H9 (cell line): ENCODE data around the gene MAGI3. TPM values are rescaled to one million over a fixed set of nuclear protein-coding genes. Genes with fewer than 3 reads are reported as not detected.

ENCODE experiments used
- DNase-seq: peaks from one replicate; pipeline ENCODE4 v3.0.0-alpha.2; 2017
- H2AFZ ChIP-seq: one replicate; pipeline ENCODE4 v1.6.1; 2013; ENCODE audit warnings: mild to moderate bottlenecking, low read length, control low read depth, moderate library complexity
- H2AK5ac ChIP-seq: 2 replicates; pipeline ENCODE4 v1.6.1; 2013; ENCODE audit warnings: low read length, control low read depth, mixed read lengths; ENCODE audit not compliant: insufficient read length
- H2BK120ac ChIP-seq: one replicate; pipeline ENCODE4 v1.6.1; 2013; ENCODE audit warnings: low read depth, mild to moderate bottlenecking, low read length, control low read depth, inconsistent platforms; ENCODE audit not compliant: poor library complexity, severe bottlenecking
- H2BK12ac ChIP-seq: 2 replicates; pipeline ENCODE4 v1.6.1; 2013; ENCODE audit warnings: low read length, control low read depth, mixed read lengths, low read depth; ENCODE audit not compliant: insufficient read length
- H2BK15ac ChIP-seq: 2 replicates; pipeline ENCODE4 v1.6.1; 2013; ENCODE audit warnings: low read depth, low read length, control low read depth
- H2BK20ac ChIP-seq: one replicate; pipeline ENCODE4 v1.6.1; 2013; ENCODE audit warnings: low read depth, mild to moderate bottlenecking, low read length, control low read depth, inconsistent platforms; ENCODE audit not compliant: poor library complexity, severe bottlenecking
- H2BK5ac ChIP-seq: 2 replicates; pipeline ENCODE4 v1.6.1; 2013; ENCODE audit warnings: low read length, control low read depth, mixed read lengths; ENCODE audit not compliant: insufficient read length
- H3K14ac ChIP-seq: 2 replicates; pipeline ENCODE4 v1.6.1; 2013; ENCODE audit warnings: low read length, control low read depth; ENCODE audit not compliant: insufficient read depth
- H3K18ac ChIP-seq: 2 replicates; pipeline ENCODE4 v1.6.1; 2013; ENCODE audit warnings: low read depth, mild to moderate bottlenecking, mixed read lengths, low read length, control low read depth; ENCODE audit not compliant: insufficient read length
- H3K23ac ChIP-seq: 2 replicates; pipeline ENCODE4 v1.6.1; 2013; ENCODE audit warnings: low read length, control low read depth, mixed read lengths, low read depth; ENCODE audit not compliant: insufficient read length
- H3K23me2 ChIP-seq: 2 replicates; pipeline ENCODE4 v1.6.1; 2013; ENCODE audit warnings: low read depth, mild to moderate bottlenecking, mixed read lengths, low read length, control low read depth; ENCODE audit not compliant: insufficient read length, poor library complexity, severe bottlenecking
- H3K27ac ChIP-seq: 2 replicates; pipeline ENCODE4 v1.5.1; 2013; ENCODE audit warnings: low read length, control low read depth, mixed read lengths, low read depth; ENCODE audit not compliant: insufficient read length
- H3K27me3 ChIP-seq: 2 replicates; pipeline ENCODE4 v1.6.1; 2013; ENCODE audit warnings: low read length, control low read depth, inconsistent platforms; ENCODE audit not compliant: insufficient read depth
- H3K4ac ChIP-seq: 2 replicates; pipeline ENCODE4 v1.6.1; 2013; ENCODE audit warnings: low read depth, mild to moderate bottlenecking, control low read depth, inconsistent platforms, low read length, moderate library complexity
- H3K4me1 ChIP-seq: 2 replicates; pipeline ENCODE4 v1.6.1; 2013; ENCODE audit warnings: low read length, control low read depth, inconsistent platforms; ENCODE audit not compliant: insufficient read depth
- H3K4me2 ChIP-seq: 2 replicates; pipeline ENCODE4 v1.6.1; 2013; ENCODE audit warnings: low read length, control low read depth, mixed read lengths; ENCODE audit not compliant: insufficient read length, insufficient read depth
- H3K56ac ChIP-seq: 2 replicates; pipeline ENCODE4 v1.6.1; 2013; ENCODE audit warnings: low read depth, mild to moderate bottlenecking, mixed read lengths, low read length, control low read depth; ENCODE audit not compliant: insufficient read length
- H3K79me1 ChIP-seq: 2 replicates; pipeline ENCODE4 v1.6.1; 2013; ENCODE audit warnings: low read depth, mild to moderate bottlenecking, moderate library complexity, low read length, control low read depth, inconsistent platforms; ENCODE audit not compliant: insufficient read depth, poor library complexity, severe bottlenecking
- H3K79me2 ChIP-seq: 2 replicates; pipeline ENCODE4 v1.6.1; 2013; ENCODE audit warnings: low read length, control low read depth, inconsistent platforms; ENCODE audit not compliant: insufficient read depth
- H3K9ac ChIP-seq: 2 replicates; pipeline ENCODE4 v1.6.1; 2013; ENCODE audit warnings: low read length, control low read depth, mixed read lengths; ENCODE audit not compliant: insufficient read length; ENCODE audit errors: extremely low read depth
- H3K9me3 ChIP-seq: one replicate; pipeline ENCODE4 v1.6.1; 2013; ENCODE audit warnings: low read depth, low read length, inconsistent platforms; ENCODE audit not compliant: control insufficient read depth
- H3T11ph ChIP-seq: one replicate; pipeline ENCODE4 v1.6.1; 2013; ENCODE audit warnings: mild to moderate bottlenecking, low read length, control low read depth, inconsistent platforms
- H4K20me1 ChIP-seq: one replicate; pipeline ENCODE4 v1.6.1; 2013; ENCODE audit not compliant: control insufficient read depth, insufficient read length, insufficient read depth
- H4K5ac ChIP-seq: 2 replicates; pipeline ENCODE4 v1.6.1; 2013; ENCODE audit warnings: low read depth, mild to moderate bottlenecking, mixed read lengths, low read length, control low read depth; ENCODE audit not compliant: insufficient read length
- H4K8ac ChIP-seq: replicated peaks from 2 replicates; pipeline ENCODE4 v1.6.1; 2013; ENCODE audit warnings: low read length, control low read depth, mixed read lengths, low read depth; ENCODE audit not compliant: insufficient read length
- H4K91ac ChIP-seq: 2 replicates; pipeline ENCODE4 v1.6.1; 2013; ENCODE audit warnings: low read depth, mild to moderate bottlenecking, moderate library complexity, mixed read lengths, low read length, control low read depth; ENCODE audit not compliant: insufficient read length
- H3K27ac Mint-ChIP-seq, 3 experiments: 2 replicates in 2 of 3; 3 replicates in 1 of 3; pipeline ENCODE4 v1.8.0; 2020 to 2021; ENCODE audit warnings: mixed read lengths in 3 of 3, mild to moderate bottlenecking in 1 of 3, moderate library complexity in 1 of 3
- H3K27me3 Mint-ChIP-seq: 2 replicates; pipeline ENCODE4 v1.8.0; 2021; ENCODE audit warnings: low read depth, mild to moderate bottlenecking, moderate library complexity, mixed read lengths
- H3K36me3 Mint-ChIP-seq, 3 experiments: 2 replicates in 2 of 3; 3 replicates in 1 of 3; pipeline ENCODE4 v1.8.0; 2020 to 2021; ENCODE audit warnings: low read depth in 3 of 3, mixed read lengths in 3 of 3; ENCODE audit not compliant: insufficient read depth in 1 of 3
- H3K4me1 Mint-ChIP-seq, 2 experiments: 2 replicates each; pipeline ENCODE4 v1.8.0; 2020; ENCODE audit warnings: mixed read lengths in 2 of 2
- H3K4me3 Mint-ChIP-seq, 2 experiments: 2 replicates in 1 of 2; 3 replicates in 1 of 2; pipeline ENCODE4 v1.8.0; 2020 to 2021; ENCODE audit warnings: mild to moderate bottlenecking in 2 of 2, mixed read lengths in 2 of 2, moderate library complexity in 1 of 2
- H3K9me3 Mint-ChIP-seq, 2 experiments: 2 replicates in 1 of 2; 3 replicates in 1 of 2; pipeline ENCODE4 v1.8.0; 2020; ENCODE audit warnings: mild to moderate bottlenecking in 2 of 2, mixed read lengths in 2 of 2, moderate library complexity in 1 of 2
- total RNA-seq: library from RNA; stranded (reverse); gene quantifications from 2 replicates; pipeline ENCODE4 v1.2.1, GENCODE V29; 2021
- TF ChIP-seq, protein P1 (sequence below): fragments of 200-600 bp; sonication (generic); conservative IDR thresholded peaks from 3 replicates; pipeline ENCODE4 v1.8.0; 2021; ENCODE audit warnings: antibody characterized with exemption, mild to moderate bottlenecking

The MAGI3 gene
- total RNA-seq, 1 experiment from 2014 or later = 8.2 TPM

DNA sequence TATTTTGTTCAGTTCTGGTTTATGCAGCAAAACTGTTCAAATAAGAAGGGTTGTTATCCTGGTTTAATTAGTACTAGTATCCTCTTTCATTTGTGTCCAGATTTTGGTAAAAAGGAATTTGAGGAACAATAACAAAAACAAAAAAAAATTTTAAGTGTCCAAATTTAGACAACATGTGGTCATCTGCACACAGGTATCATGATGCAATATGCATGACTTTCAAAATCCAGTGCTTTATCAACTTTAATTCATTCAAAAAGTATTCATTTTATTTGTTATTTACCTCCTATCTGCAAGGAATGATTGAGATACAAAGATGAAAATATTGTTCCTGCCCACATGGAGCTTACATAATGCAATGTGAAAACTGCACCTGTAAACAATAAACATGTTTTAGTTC is 16.7 kb upstream of the MAGI3 start:
- Histone ChIP-seq H2BK12ac (no peak overlapping the region), H3K23ac (no peak overlapping the region), H2BK120ac (no peak overlapping the region), H3K27ac (no peak overlapping the region), H3K4me1 (no peaks in the 10 kb centered on the region), H4K5ac (no peak overlapping the region), H4K20me1 (no peaks in the 10 kb centered on the region), H2AFZ (no peak overlapping the region), H2BK5ac (no peak overlapping the region), H2BK15ac (no peak overlapping the region), H3K79me1 (no peaks in the 10 kb centered on the region), H3K4me2 (no peak overlapping the region), H2BK20ac (no peak overlapping the region), H3K56ac (no peak overlapping the region), H3T11ph (no peak overlapping the region), H4K91ac (no peak overlapping the region), H3K23me2 (no peaks in the 10 kb centered on the region), H3K18ac (no peak overlapping the region), H3K79me2 (no peaks in the 10 kb centered on the region), H3K9me3 (no peaks in the 10 kb centered on the region), H3K4ac (no peak overlapping the region), H4K8ac (no peak overlapping the region), H3K9ac (no peak overlapping the region), H3K14ac (no peak overlapping the region), H2AK5ac (no peak overlapping the region), H3K27me3 (no peaks in the 10 kb centered on the region)
- TF ChIP-seq, protein P1, sequence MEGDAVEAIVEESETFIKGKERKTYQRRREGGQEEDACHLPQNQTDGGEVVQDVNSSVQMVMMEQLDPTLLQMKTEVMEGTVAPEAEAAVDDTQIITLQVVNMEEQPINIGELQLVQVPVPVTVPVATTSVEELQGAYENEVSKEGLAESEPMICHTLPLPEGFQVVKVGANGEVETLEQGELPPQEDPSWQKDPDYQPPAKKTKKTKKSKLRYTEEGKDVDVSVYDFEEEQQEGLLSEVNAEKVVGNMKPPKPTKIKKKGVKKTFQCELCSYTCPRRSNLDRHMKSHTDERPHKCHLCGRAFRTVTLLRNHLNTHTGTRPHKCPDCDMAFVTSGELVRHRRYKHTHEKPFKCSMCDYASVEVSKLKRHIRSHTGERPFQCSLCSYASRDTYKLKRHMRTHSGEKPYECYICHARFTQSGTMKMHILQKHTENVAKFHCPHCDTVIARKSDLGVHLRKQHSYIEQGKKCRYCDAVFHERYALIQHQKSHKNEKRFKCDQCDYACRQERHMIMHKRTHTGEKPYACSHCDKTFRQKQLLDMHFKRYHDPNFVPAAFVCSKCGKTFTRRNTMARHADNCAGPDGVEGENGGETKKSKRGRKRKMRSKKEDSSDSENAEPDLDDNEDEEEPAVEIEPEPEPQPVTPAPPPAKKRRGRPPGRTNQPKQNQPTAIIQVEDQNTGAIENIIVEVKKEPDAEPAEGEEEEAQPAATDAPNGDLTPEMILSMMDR = no peak
- DNase-seq = no peak
- Mint-ChIP-seq H3K27ac (no peak overlapping the region), H3K4me1 (peaks cover 2 to 3% of the 10 kb centered on the region in 2 experiments; a peak in 1 of 4 replicates), H3K27me3 (no peaks in the 10 kb centered on the region), H3K9me3 (no peaks in the 10 kb centered on the region), H3K4me3 (no peak overlapping the region), H3K36me3 (no peaks in the 10 kb centered on the region)
